HUDEP-2 (cell line): ENCODE results near the gene RNU1-1.
"Not testable (repeated sequence)": the region's sequence is repeated elsewhere in the genome, so short reads cannot be mapped to it uniquely, and the experiment has no call there.

Source experiments
- DNase-seq, 76 experiments: peaks; one replicate each; lab custom pipeline; 2025; ENCODE audit not compliant: unreplicated experiment in 76 of 76; lab: John Stamatoyannopoulos, UW

Gene RNU1-1

GRCh38 chr1:16525769-16526168 is 11.7 kb upstream of the RNU1-1 start:
- not testable (repeated sequence) for DNase-seq

- not testable (repeated sequence) for DNase-seq
Observed at GRCh38 chr1:16521679-16522078, 7.6 kb upstream of the RNU1-1 start.

- DNase-seq, result no peak
Observed at GRCh38 chr1:16521288-16521583, 7.2 kb upstream of the RNU1-1 start.

GRCh38 chr1:16520435-16521287 is 6.6 kb upstream of the RNU1-1 start:
- not testable (repeated sequence) for DNase-seq

- not testable (repeated sequence) for DNase-seq
Observed at GRCh38 chr1:16519255-16519951, 5.3 kb upstream of the RNU1-1 start.

- DNase-seq, result not testable (repeated sequence)
Observed at GRCh38 chr1:16518913-16519254, 4.8 kb upstream of the RNU1-1 start.

GRCh38 chr1:16516694-16517410 is 2.8 kb upstream of the RNU1-1 start:
- peak in 13 of 76 experiments; percentile 1 to 59 (median 21) for DNase-seq

GRCh38 chr1:16513412-16514106 is 526 bp downstream of the RNU1-1 start:
- DNase-seq, result peak in 68 of 76 experiments; percentile 10 to 88 (median 56)

GRCh38 chr1:16512624-16513411 is 1.3 kb downstream of the RNU1-1 start:
- not testable (repeated sequence) for DNase-seq

GRCh38 chr1:16511926-16512325 is 2.2 kb downstream of the RNU1-1 start:
- not testable (repeated sequence) for DNase-seq

GRCh38 chr1:16508861-16509445 is 5.1 kb downstream of the RNU1-1 start:
- DNase-seq, result peak in 12 of 76 experiments; percentile 4 to 20 (median 11)

GRCh38 chr1:16506364-16507136 is 7.5 kb downstream of the RNU1-1 start:
- DNase-seq, result not testable (repeated sequence)

- not testable (repeated sequence) for DNase-seq
Observed at GRCh38 chr1:16505870-16506269, 8.2 kb downstream of the RNU1-1 start.

- no peak for DNase-seq
Observed at GRCh38 chr1:16503494-16503893, 10.6 kb downstream of the RNU1-1 start.

GRCh38 chr1:16501446-16501845 is 12.6 kb downstream of the RNU1-1 start:
- not testable (repeated sequence) for DNase-seq

- DNase-seq, result not testable (repeated sequence)
Observed at GRCh38 chr1:16500975-16501374, 13.1 kb downstream of the RNU1-1 start.

GRCh38 chr1:16500466-16500865 is 13.6 kb downstream of the RNU1-1 start:
- not testable (repeated sequence) for DNase-seq

GRCh38 chr1:16498573-16499413 is 15.3 kb downstream of the RNU1-1 start:
- DNase-seq, result peak in 68 of 76 experiments; percentile 16 to 82 (median 61)
